Sigmoid colon (tissue), 4 donors: ENCODE measurements around the gene TSPO.

ENCODE experiments used
- EP300 ChIP-seq, 4 donors: sonication (generic); formaldehyde crosslinking; IDR thresholded peaks; one replicate each; pipeline ENCODE4 v1.6.1; 2017; ENCODE audit warnings: antibody characterized with exemption in 4 of 4
- POLR2A ChIP-seq, 2 donors: fragments of 450-650 bp; IDR thresholded peaks; one replicate each; pipeline ENCODE4 v1.6.1; 2016; ENCODE audit warnings: antibody characterized with exemption in 2 of 2, mild to moderate bottlenecking in 2 of 2, moderate library complexity in 2 of 2
- TF ChIP-seq, protein P1 (sequence below), 4 experiments: fragments of 450-650 bp in 3 of 4; fragments of 200-600 bp in 1 of 4; IDR thresholded peaks; one replicate each; pipeline ENCODE4 v1.5.1; 2016 to 2019; ENCODE audit warnings: antibody characterized with exemption in 4 of 4, mild to moderate bottlenecking in 3 of 4, moderate library complexity in 2 of 4

DNA sequence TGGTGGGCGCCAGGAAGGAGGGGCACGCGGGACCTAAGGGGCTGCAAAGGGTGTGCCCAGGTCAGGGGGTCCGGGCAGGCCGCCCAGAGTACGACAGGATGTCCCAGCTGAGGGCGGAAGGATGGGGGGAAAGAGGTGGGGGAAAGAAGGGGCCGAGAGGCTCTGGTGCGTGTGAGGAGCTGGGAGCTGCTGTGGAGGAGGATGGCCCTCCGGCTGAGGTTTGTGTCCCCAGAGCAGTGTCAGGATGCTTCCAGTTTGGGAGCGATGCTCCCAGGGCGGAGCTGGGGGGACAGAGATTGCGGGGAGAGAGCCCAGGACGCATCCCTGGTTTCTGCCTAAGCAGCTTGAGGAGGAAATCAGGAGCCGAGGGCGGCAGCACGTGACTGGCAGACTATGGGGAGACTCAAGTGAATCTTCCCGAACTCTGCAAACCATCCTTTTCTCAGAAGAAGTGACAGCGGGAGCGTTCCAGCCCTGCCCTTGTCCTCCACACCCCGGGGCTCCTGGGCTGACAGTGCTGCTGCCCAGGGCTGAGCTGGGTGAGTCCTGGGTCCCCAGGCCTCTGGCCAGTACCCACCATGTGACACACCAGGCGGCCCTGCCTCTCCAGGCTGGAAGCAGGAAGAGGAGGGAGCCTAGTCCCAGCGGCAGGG lies 55.3 kb downstream of the TSPO start:
- TF ChIP-seq, protein P1, sequence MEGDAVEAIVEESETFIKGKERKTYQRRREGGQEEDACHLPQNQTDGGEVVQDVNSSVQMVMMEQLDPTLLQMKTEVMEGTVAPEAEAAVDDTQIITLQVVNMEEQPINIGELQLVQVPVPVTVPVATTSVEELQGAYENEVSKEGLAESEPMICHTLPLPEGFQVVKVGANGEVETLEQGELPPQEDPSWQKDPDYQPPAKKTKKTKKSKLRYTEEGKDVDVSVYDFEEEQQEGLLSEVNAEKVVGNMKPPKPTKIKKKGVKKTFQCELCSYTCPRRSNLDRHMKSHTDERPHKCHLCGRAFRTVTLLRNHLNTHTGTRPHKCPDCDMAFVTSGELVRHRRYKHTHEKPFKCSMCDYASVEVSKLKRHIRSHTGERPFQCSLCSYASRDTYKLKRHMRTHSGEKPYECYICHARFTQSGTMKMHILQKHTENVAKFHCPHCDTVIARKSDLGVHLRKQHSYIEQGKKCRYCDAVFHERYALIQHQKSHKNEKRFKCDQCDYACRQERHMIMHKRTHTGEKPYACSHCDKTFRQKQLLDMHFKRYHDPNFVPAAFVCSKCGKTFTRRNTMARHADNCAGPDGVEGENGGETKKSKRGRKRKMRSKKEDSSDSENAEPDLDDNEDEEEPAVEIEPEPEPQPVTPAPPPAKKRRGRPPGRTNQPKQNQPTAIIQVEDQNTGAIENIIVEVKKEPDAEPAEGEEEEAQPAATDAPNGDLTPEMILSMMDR (IDR thresholded peaks at IDR 0.05) = no peak
- TF ChIP-seq EP300 (IDR thresholded peaks at IDR 0.05) = no peak
- TF ChIP-seq POLR2A (IDR thresholded peaks at IDR 0.05) = no peak
